Hepatocyte (in vitro differentiated cells): Measurements from ENCODE around the gene C11orf54. TPM values are rescaled to one million over a fixed set of nuclear protein-coding genes. Genes with fewer than 3 reads are reported as not detected.
A peak's percentile ranks its signal among the peaks of the same experiment; 100 is the strongest.

Experiments used
- DNase-seq: peaks from one replicate; pipeline ENCODE4 v3.0.0-alpha.2; 2016; ENCODE audit warnings: low spot score
- H2AFZ ChIP-seq: fragments of 200-600 bp; sonication (generic); 2 replicates; pipeline ENCODE4 v1.6.0; 2016; ENCODE audit warnings: antibody characterized with exemption, mild to moderate bottlenecking
- H3K27ac ChIP-seq: fragments of 200-600 bp; sonication (generic); 2 replicates; pipeline ENCODE4 v1.5.1; 2016; ENCODE audit warnings: mild to moderate bottlenecking
- H3K27me3 ChIP-seq: fragments of 200-600 bp; sonication (generic); 2 replicates; pipeline ENCODE4 v1.6.1; 2016
- H3K36me3 ChIP-seq: fragments of 200-600 bp; sonication (generic); replicated peaks from 2 replicates; pipeline ENCODE4 v1.5.1; 2016; ENCODE audit warnings: low read depth; ENCODE audit not compliant: insufficient read depth
- H3K4me1 ChIP-seq: fragments of 200-600 bp; sonication (generic); 2 replicates; pipeline ENCODE4 v1.5.1; 2016; ENCODE audit warnings: mild to moderate bottlenecking, moderate library complexity; ENCODE audit not compliant: insufficient read depth
- H3K4me2 ChIP-seq: fragments of 200-600 bp; sonication (generic); 2 replicates; pipeline ENCODE4 v1.6.0; 2016
- H3K4me3 ChIP-seq: fragments of 200-600 bp; sonication (generic); 2 replicates; pipeline ENCODE4 v1.5.1; 2016; ENCODE audit warnings: mild to moderate bottlenecking
- H3K79me2 ChIP-seq: fragments of 200-600 bp; sonication (generic); 2 replicates; pipeline ENCODE4 v1.6.0; 2017; ENCODE audit warnings: mild to moderate bottlenecking
- H3K9me2 ChIP-seq: fragments of 200-600 bp; sonication (generic); replicated peaks from 2 replicates; pipeline ENCODE4 v1.6.0; 2017; ENCODE audit warnings: mild to moderate bottlenecking; ENCODE audit not compliant: insufficient read depth
- H3K9me3 ChIP-seq: fragments of 200-600 bp; sonication (generic); 2 replicates; pipeline ENCODE4 v1.5.1; 2016; ENCODE audit warnings: low read depth, mild to moderate bottlenecking
- H4K20me1 ChIP-seq: fragments of 200-600 bp; sonication (generic); 2 replicates; pipeline ENCODE4 v1.6.0; 2016; ENCODE audit warnings: mild to moderate bottlenecking; ENCODE audit not compliant: insufficient read depth, poor library complexity, severe bottlenecking
- EZH2 ChIP-seq: fragments of 200-600 bp; sonication (generic); IDR thresholded peaks from 2 replicates; pipeline ENCODE4 v1.6.1; 2016; ENCODE audit warnings: antibody characterized with exemption, mild to moderate bottlenecking, borderline replicate concordance
- EZH2phosphoT487 ChIP-seq: fragments of 200-600 bp; sonication (generic); IDR thresholded peaks from one replicate; pipeline ENCODE4 v1.6.1; 2018; ENCODE audit warnings: antibody characterized with exemption, mild to moderate bottlenecking, low read depth, moderate library complexity; ENCODE audit not compliant: unreplicated experiment, severe bottlenecking
- WGBS: methylation state at CpG from one replicate; pipeline ENCODE4 v1.1.6; 2016; ENCODE audit warnings: low lambda C conversion rate; ENCODE audit errors: missing lambda C conversion rate; 5-methylcytosine and 5-hydroxymethylcytosine counted together
- polyA plus RNA-seq: library from polyadenylated mRNA; unstranded; fragments of >200 nt; fragmentation: Nextera tagmentation; extraction: Ambion mirVana; gene quantifications from 2 replicates; pipeline ENCODE4 v1.2.1, GENCODE V29; 2016
- total RNA-seq: library from RNA; depleted of rRNA; stranded (reverse); fragments of >200 nt; gene quantifications from 2 replicates; pipeline ENCODE4 v1.2.3, GENCODE V29; 2014
- TF ChIP-seq, protein P1 (sequence below): fragments of 200-600 bp; sonication (generic); IDR thresholded peaks from 2 replicates; pipeline ENCODE4 v1.5.1; 2016; ENCODE audit warnings: antibody characterized with exemption, mild to moderate bottlenecking; ENCODE audit not compliant: poor library complexity

The C11orf54 gene
- total and polyA plus RNA-seq, 2 experiments from 2014 or later, result 31.1 to 75.6 TPM

DNA sequence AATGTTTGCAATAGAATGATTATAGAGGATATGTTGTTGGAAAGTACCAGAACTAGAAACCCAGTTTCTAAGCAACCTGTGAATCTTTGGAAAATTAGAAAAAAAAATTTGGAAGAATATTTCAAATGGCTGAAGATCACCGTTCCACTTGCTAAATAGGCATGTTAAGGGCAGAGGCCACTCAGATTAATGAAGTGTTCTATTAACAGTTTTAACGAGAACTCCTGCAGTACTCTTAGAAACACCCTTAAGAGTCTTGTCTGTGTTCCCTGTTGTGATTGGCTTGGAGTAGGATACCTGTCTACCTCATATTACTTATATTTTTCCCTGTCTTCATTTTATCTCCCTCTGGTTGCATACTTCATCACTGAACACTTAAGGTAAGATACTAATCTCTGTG lies 4.6 kb downstream of the C11orf54 start:
- peaks cover 8% of the 10 kb centered on the region for H3K4me1 ChIP-seq
- WGBS, result 64% methylated on average over 2 of the region's 2 CpGs
- no peaks in the 10 kb centered on the region for H3K27me3 ChIP-seq
- DNase-seq, result no peak
- H2AFZ ChIP-seq, result no peak overlapping the region
- H3K4me3 ChIP-seq, result no peak overlapping the region
- peak overlapping the region; percentile 82 for H3K4me2 ChIP-seq
- H3K36me3 ChIP-seq, result no peaks in the 10 kb centered on the region
- H3K27ac ChIP-seq, result peak overlapping the region; percentile 85
- no peaks in the 10 kb centered on the region for H3K9me2 ChIP-seq
- peaks cover 30% of the 10 kb centered on the region for H3K79me2 ChIP-seq
- H3K9me3 ChIP-seq, result no peaks in the 10 kb centered on the region
- no peaks in the 10 kb centered on the region for H4K20me1 ChIP-seq
- no peak for TF ChIP-seq EZH2phosphoT487
- no peak for TF ChIP-seq EZH2
- TF ChIP-seq, protein P1, sequence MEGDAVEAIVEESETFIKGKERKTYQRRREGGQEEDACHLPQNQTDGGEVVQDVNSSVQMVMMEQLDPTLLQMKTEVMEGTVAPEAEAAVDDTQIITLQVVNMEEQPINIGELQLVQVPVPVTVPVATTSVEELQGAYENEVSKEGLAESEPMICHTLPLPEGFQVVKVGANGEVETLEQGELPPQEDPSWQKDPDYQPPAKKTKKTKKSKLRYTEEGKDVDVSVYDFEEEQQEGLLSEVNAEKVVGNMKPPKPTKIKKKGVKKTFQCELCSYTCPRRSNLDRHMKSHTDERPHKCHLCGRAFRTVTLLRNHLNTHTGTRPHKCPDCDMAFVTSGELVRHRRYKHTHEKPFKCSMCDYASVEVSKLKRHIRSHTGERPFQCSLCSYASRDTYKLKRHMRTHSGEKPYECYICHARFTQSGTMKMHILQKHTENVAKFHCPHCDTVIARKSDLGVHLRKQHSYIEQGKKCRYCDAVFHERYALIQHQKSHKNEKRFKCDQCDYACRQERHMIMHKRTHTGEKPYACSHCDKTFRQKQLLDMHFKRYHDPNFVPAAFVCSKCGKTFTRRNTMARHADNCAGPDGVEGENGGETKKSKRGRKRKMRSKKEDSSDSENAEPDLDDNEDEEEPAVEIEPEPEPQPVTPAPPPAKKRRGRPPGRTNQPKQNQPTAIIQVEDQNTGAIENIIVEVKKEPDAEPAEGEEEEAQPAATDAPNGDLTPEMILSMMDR, result no peak

GRCh38 chr11:93747122-93747521 lies 5.7 kb downstream of the C11orf54 start:
- H2AFZ ChIP-seq, result no peak overlapping the region
- H3K79me2 ChIP-seq, result peaks cover 29% of the 10 kb centered on the region
- no peaks in the 10 kb centered on the region for H4K20me1 ChIP-seq
- DNase-seq, result no peak
- no peaks in the 10 kb centered on the region for H3K27me3 ChIP-seq
- 62% methylated on average over 1 of the region's 1 CpG for WGBS
- no peaks in the 10 kb centered on the region for H3K36me3 ChIP-seq
- TF ChIP-seq EZH2 (no peak), EZH2phosphoT487 (no peak)
- TF ChIP-seq, protein P1, result no peak
- peaks cover 8% of the 10 kb centered on the region for H3K4me1 ChIP-seq
- H3K9me3 ChIP-seq, result no peaks in the 10 kb centered on the region
- peak overlapping the region; percentile 1 for H3K27ac ChIP-seq
- H3K9me2 ChIP-seq, result no peaks in the 10 kb centered on the region
- no peak overlapping the region for H3K4me3 ChIP-seq
- peak overlapping the region; percentile 82 for H3K4me2 ChIP-seq

GRCh38 chr11:93751001-93751400 lies 9.5 kb downstream of the C11orf54 start:
- Histone ChIP-seq H3K79me2 (peaks cover 10% of the 10 kb centered on the region), H3K9me2 (no peaks in the 10 kb centered on the region), H4K20me1 (no peaks in the 10 kb centered on the region), H2AFZ (no peak overlapping the region), H3K27me3 (no peaks in the 10 kb centered on the region), H3K4me1 (no peaks in the 10 kb centered on the region), H3K4me2 (no peak overlapping the region), H3K36me3 (no peaks in the 10 kb centered on the region), H3K27ac (no peak overlapping the region), H3K9me3 (no peaks in the 10 kb centered on the region), H3K4me3 (no peak overlapping the region)
- TF ChIP-seq EZH2phosphoT487 (no peak), EZH2 (no peak)
- TF ChIP-seq, protein P1, result no peak
- 76% methylated on average over 1 of the region's 1 CpG for WGBS
- no peak for DNase-seq

GRCh38 chr11:93753241-93753640 lies 11.8 kb downstream of the C11orf54 start:
- H3K9me3 ChIP-seq, result no peaks in the 10 kb centered on the region
- TF ChIP-seq EZH2 (no peak), EZH2phosphoT487 (no peak)
- TF ChIP-seq, protein P1, result no peak
- no peaks in the 10 kb centered on the region for H3K9me2 ChIP-seq
- H3K4me1 ChIP-seq, result no peaks in the 10 kb centered on the region
- no peak overlapping the region for H3K27ac ChIP-seq
- no peak overlapping the region for H3K4me3 ChIP-seq
- H3K36me3 ChIP-seq, result no peaks in the 10 kb centered on the region
- H3K79me2 ChIP-seq, result peaks cover 7% of the 10 kb centered on the region
- H3K27me3 ChIP-seq, result no peaks in the 10 kb centered on the region
- WGBS, result 95% methylated on average over 2 of the region's 2 CpGs
- H3K4me2 ChIP-seq, result no peak overlapping the region
- no peak overlapping the region for H2AFZ ChIP-seq
- no peaks in the 10 kb centered on the region for H4K20me1 ChIP-seq
- no peak for DNase-seq
